ENCODE data around the gene DGKG. TPM values are rescaled to one million over a fixed set of nuclear protein-coding genes. Genes with fewer than 3 reads are reported as not detected.

The DGKG gene
- total and polyA plus RNA-seq, 2 of the 8 experiments (the other 6 are each of a cell fraction or from before 2014, with no cell fraction given): 0.30 to 0.48 TPM

- no peaks in the 10 kb centered on the region for H3K27me3 ChIP-seq (replicated peaks in 1 of 4; ENCODE audit: control insufficient read depth in 3 of 4, extremely low read depth in 1 of 4, insufficient read depth in 3 of 4, low read length in 3 of 4)
- no peaks in the 10 kb centered on the region for H3K36me3 ChIP-seq (ENCODE audit: control insufficient read depth in 2 of 4, insufficient read depth in 4 of 4, low read length in 3 of 4)
- no peak overlapping the region for H2BK15ac ChIP-seq (ENCODE audit: low read length)
- no peak overlapping the region for H3K4me2 ChIP-seq (ENCODE audit: insufficient read depth in 1 of 2, low read depth in 2 of 2, low read length in 2 of 2)
- no peak overlapping the region for H3K9ac ChIP-seq (replicated peaks in 1 of 4; ENCODE audit: extremely low read depth in 1 of 4, low read depth in 3 of 4, low read length in 3 of 4)
- no peak overlapping the region for H3K56ac ChIP-seq (replicated peaks; ENCODE audit: insufficient read length, low read depth, low read length)
- no peak overlapping the region for H2AK5ac ChIP-seq (ENCODE audit: low read depth, low read length)
- 95% methylated on average over 2 of the region's 2 CpGs; no CpG with 5 or more reads in 1 of the 2 experiments for WGBS, 2 experiments (ENCODE audit: extremely low coverage in 1 of 2, insufficient coverage in 1 of 2, insufficient read length in 1 of 2, insufficient replicate concordance in 2 of 2, low coverage in 1 of 2, low lambda C conversion rate in 2 of 2, missing lambda C conversion rate in 1 of 2)
- no peaks in the 10 kb centered on the region for H3K79me1 ChIP-seq (ENCODE audit: low read depth, low read length)
- no peak overlapping the region for H2BK12ac ChIP-seq (ENCODE audit: low read depth, low read length)
- H3K79me2 ChIP-seq (ENCODE audit: control insufficient read depth in 1 of 2, insufficient read depth in 2 of 2, low read length in 2 of 2): no peaks in the 10 kb centered on the region
- H4K20me1 ChIP-seq (replicated peaks in 1 of 2; ENCODE audit: control insufficient read depth in 1 of 2, insufficient read depth in 2 of 2, low read length in 2 of 2): no peaks in the 10 kb centered on the region
- no peak overlapping the region for H3K23ac ChIP-seq (ENCODE audit: insufficient read length)
- no peak overlapping the region; the same call in 1 of the 2 replicates for H4K8ac ChIP-seq (ENCODE audit: extremely low read depth, insufficient read depth, low read length)
- no peaks in the 10 kb centered on the region for H3K4me1 ChIP-seq (replicated peaks in 1 of 4; ENCODE audit: control insufficient read depth in 3 of 4, insufficient read depth in 4 of 4, low read length in 3 of 4)
- no peak overlapping the region for H3K14ac ChIP-seq (ENCODE audit: insufficient read length)
- no peak overlapping the region for H4K5ac ChIP-seq (ENCODE audit: insufficient read length, low read depth, low read length)
- no peak overlapping the region for H3K27ac ChIP-seq (ENCODE audit: low read depth, low read length)
- no peak overlapping the region for H2BK20ac ChIP-seq (ENCODE audit: low read length)
- FAIRE-seq: no peak
- CTCF ChIA-PET (ENCODE audit: partially characterized antibody): interaction anchor here (0.8 to 4.5 kb wide), 13 partner anchors 12 to 304 kb away, joined by 3 to 32 read pairs (median 5); no protein-coding TSS in a partner anchor
- POLR2A ChIA-PET (ENCODE audit: partially characterized antibody): no interaction called here
- H2BK5ac ChIP-seq (ENCODE audit: low read depth, low read length): no peak overlapping the region
- H3K4me3 ChIP-seq (ENCODE audit: extremely low read depth in 1 of 4, insufficient read depth in 2 of 4, low read depth in 3 of 4, low read length in 4 of 4): no peak overlapping the region
- H4K91ac ChIP-seq (replicated peaks; ENCODE audit: insufficient read length, low read length): no peak overlapping the region
- no peaks in the 10 kb centered on the region for H3K9me3 ChIP-seq (ENCODE audit: insufficient read depth in 2 of 2, low read depth in 1 of 2, low read length in 1 of 2)
- H3K18ac ChIP-seq (ENCODE audit: extremely low read depth, low read length): no peak overlapping the region
- no peak overlapping the region for H2BK120ac ChIP-seq (replicated peaks; ENCODE audit: low read depth, low read length)
- no peak overlapping the region for H2AFZ ChIP-seq (ENCODE audit: low read length)
- DNase-seq (ENCODE audit: low read depth in 1 of 2, low spot score in 2 of 2): no peak
- H3K23me2 ChIP-seq (ENCODE audit: low read depth, low read length): no peaks in the 10 kb centered on the region
- no peak overlapping the region for H3K4ac ChIP-seq (replicated peaks; ENCODE audit: insufficient read length, low read depth, low read length)
- TF ChIP-seq GABPA (IDR thresholded peaks at IDR 0.05; ENCODE audit: borderline replicate concordance, insufficient read depth, low read length) (no peak), TBP (IDR thresholded peaks at IDR 0.05; ENCODE audit: low read depth, low read length) (no peak), POLR2A (IDR thresholded peaks at IDR 0.05; ENCODE audit: control extremely low read depth in 1 of 2, low read depth in 2 of 2, low read length in 2 of 2) (no peak), SIX5 (IDR thresholded peaks at IDR 0.05; ENCODE audit: low read depth, low read length) (no peak), NANOG (IDR thresholded peaks at IDR 0.05; ENCODE audit: insufficient read depth, low read depth, low read length, poor library complexity, severe bottlenecking) (no peak), CTBP2 (IDR thresholded peaks at IDR 0.05; ENCODE audit: borderline replicate concordance, insufficient read depth, insufficient read length, low read length) (no peak)
These were observed 80.9 kb downstream of the DGKG start for GRCh38 chr3:186281176-186281575.
